ENCODE results near the gene ZDBF2.
A peak's percentile ranks its signal among the peaks of the same experiment; 100 is the strongest.

The ZDBF2 gene

GRCh38 chr2:206259376-206260187 lies 14.9 kb upstream of the ZDBF2 start:
- H3K4me3 ChIP-seq (ENCODE audit: low read length): no peak overlapping the region
- DNase-seq (ENCODE audit: low read depth): no peak
- no peak for TF ChIP-seq CTCF (conservative IDR thresholded peaks at IDR 0.05; ENCODE audit: low read depth, low read length)

DNA sequence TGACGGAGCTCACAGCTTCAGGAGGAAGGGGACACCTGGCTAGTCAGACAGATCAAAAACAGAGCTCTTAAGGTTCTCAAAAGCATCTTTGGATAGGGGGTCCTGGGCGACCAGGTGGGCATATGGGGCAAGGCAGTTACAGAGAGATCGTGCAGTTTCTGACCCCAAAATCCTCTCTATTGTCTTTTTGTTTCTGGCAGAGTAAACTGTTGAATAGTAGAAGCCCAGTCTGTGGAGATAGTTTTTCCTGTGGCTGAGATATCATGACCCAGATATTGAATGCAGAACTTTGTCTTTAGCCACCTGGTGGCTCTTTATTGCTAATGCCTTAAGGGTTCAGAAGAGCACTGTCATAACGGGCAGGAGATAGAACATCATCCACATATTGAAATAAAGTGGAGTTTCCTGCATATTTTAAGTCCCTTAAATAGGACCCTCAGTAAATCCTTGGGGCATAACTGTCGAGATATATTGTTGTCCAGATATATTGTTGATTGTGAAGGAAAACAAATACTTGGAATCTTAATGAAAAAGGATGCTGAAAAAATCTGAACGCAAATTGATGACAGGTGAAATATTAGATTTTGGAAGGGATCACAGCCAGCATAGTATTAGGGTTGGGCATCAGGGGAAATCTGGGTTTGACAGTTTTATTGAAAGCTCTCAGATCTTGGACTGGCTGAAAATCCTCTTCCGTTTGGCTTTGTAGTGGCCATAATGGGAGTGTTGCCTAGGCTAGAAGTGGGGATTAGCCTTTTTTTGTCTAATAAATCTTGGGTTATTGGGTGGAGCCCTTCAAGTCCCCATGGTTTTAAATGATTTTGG lies 14.1 kb upstream of the ZDBF2 start:
- H3K4me3 ChIP-seq (ENCODE audit: low read length): no peak overlapping the region
- DNase-seq (ENCODE audit: low read depth): no peak
- peak; percentile 57 for TF ChIP-seq CTCF (conservative IDR thresholded peaks at IDR 0.05; ENCODE audit: low read depth, low read length)

DNA sequence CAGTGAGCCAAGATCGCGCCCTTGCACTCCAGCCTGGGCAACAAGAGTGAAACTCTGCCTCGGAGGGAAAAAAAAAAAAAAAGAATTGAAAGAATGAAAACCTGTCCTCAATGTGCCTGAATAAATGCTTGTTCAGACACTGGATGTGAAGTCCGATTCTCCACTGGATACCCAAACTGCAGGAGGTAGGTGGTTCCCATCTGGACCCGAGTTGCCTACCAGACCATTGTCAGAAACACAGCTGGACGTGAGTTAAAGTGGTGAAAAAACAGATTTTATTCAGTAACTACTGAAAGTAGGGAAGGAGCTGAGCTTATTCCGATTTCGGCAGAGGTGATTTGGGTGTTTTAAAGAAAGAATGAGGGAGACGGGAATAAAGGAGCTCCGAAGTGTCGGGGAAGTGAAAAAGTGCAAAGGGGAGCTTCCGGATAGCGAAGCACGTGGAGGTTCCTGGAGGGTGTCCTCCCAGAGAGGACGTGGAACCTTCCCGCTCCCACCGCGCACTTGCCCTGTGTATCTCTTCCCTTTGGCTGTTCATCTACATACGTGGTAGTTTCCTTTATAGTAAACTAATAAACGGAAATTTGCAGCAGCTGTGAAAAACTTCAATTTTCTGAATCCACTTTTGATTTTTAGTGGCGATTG lies 10.4 kb upstream of the ZDBF2 start:
- DNase-seq (ENCODE audit: low read depth): no peak
- TF ChIP-seq CTCF (conservative IDR thresholded peaks at IDR 0.05; ENCODE audit: low read depth, low read length): no peak
- H3K4me3 ChIP-seq (ENCODE audit: low read length): no peak overlapping the region

- DNase-seq (ENCODE audit: low read depth): no peak
- TF ChIP-seq CTCF (conservative IDR thresholded peaks at IDR 0.05; ENCODE audit: low read depth, low read length): no peak
- no peak overlapping the region for H3K4me3 ChIP-seq (ENCODE audit: low read length)
These were observed 8.0 kb upstream of the ZDBF2 start for GRCh38 chr2:206266130-206267125.

DNA sequence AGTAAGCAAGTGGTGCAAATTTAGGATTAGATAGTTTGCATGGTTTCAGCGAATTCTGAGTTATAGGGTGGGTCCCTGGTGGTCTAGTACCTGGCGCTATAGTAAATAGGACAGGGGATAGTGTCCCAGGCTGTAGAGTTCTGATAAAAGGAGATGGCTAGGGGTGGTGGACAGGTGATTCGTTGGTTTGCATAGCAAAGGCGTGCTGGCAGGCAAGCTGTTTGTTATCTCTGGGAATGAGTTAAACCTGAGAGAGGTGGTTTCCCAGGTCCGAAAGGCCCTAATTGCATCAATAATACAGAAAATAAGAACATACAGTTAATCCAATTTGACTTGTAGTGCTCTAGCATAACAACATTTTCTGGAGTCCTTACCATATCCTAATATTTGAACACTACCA lies 6.9 kb upstream of the ZDBF2 start:
- DNase-seq (ENCODE audit: low read depth): no peak
- no peak overlapping the region for H3K4me3 ChIP-seq (ENCODE audit: low read length)
- TF ChIP-seq CTCF (conservative IDR thresholded peaks at IDR 0.05; ENCODE audit: low read depth, low read length): no peak

- DNase-seq (ENCODE audit: low read depth): no peak
- no peak overlapping the region for H3K4me3 ChIP-seq (ENCODE audit: low read length)
- TF ChIP-seq CTCF (conservative IDR thresholded peaks at IDR 0.05; ENCODE audit: low read depth, low read length): no peak
These were observed 3.4 kb upstream of the ZDBF2 start for GRCh38 chr2:206271065-206271464.

All from retinal pigment epithelial cell (primary cell).